ENCODE data around the gene ZNF619. TPM values are rescaled to one million over a fixed set of nuclear protein-coding genes. Genes with fewer than 3 reads are reported as not detected.

ZNF619 gene
- polyA plus RNA-seq, 3 donors from 2014 or later, result 1.8 to 4.7 (median 2.6) TPM

GRCh38 chr3:40487172-40487571 lies 10.2 kb downstream of the ZNF619 start:
- Mint-ChIP-seq H3K27me3 (ENCODE audit: low read depth in 3 of 3) (peaks cover 0 to 4% (median 0%) of the 10 kb centered on the region in 3 donors), H3K4me3 (no peak overlapping the region), H3K27ac (no peak overlapping the region), H3K36me3 (peaks cover 31 to 53% (median 41%) of the 10 kb centered on the region in 3 donors), H3K4me1 (peaks cover 11 to 13% of the 10 kb centered on the region in 2 donors), H3K9me3 (peaks cover 4 to 15% (median 10%) of the 10 kb centered on the region in 6 donors)
- no peak for DNase-seq

GRCh38 chr3:40490916-40491315 lies 14.0 kb downstream of the ZNF619 start:
- no peak for DNase-seq
- peaks cover 0 to 2% of the 10 kb centered on the region in 2 donors for H3K4me1 Mint-ChIP-seq
- peaks cover 29 to 37% (median 34%) of the 10 kb centered on the region in 3 donors for H3K36me3 Mint-ChIP-seq
- H3K9me3 Mint-ChIP-seq, result peaks cover 4 to 15% (median 10%) of the 10 kb centered on the region in 6 donors
- no peak overlapping the region for H3K27ac Mint-ChIP-seq
- H3K27me3 Mint-ChIP-seq (ENCODE audit: low read depth in 3 of 3), result peaks cover 0 to 1% (median 0%) of the 10 kb centered on the region in 3 donors
- no peak overlapping the region for H3K4me3 Mint-ChIP-seq

DNA sequence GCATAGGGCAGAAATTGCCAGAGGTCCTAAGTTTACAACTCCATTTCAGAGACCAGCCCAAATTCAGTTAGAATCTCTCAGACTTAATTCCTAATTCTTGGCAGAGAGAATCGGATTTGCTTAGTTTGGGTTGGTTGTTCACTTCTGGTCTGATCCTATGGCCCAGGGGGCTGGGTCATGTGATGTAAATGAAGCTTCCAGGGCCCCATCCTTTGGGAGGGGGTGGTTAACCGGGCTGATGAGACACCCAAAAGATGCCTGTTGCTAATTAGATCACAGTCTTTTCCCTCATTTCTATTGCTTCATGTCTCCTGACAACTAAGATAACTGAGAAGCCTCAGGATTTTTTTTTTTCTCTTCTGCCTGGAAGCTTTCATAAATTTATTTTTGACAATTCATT lies 17.8 kb downstream of the ZNF619 start:
- no peak overlapping the region for H3K4me3 Mint-ChIP-seq
- H3K9me3 Mint-ChIP-seq, result no peaks in the 10 kb centered on the region
- no peaks in the 10 kb centered on the region for H3K4me1 Mint-ChIP-seq
- no peak for DNase-seq
- H3K27ac Mint-ChIP-seq, result no peak overlapping the region
- H3K27me3 Mint-ChIP-seq (ENCODE audit: low read depth in 3 of 3), result peaks cover 0 to 1% (median 0%) of the 10 kb centered on the region in 3 donors
- peaks cover 6 to 13% (median 11%) of the 10 kb centered on the region in 3 donors for H3K36me3 Mint-ChIP-seq

DNA sequence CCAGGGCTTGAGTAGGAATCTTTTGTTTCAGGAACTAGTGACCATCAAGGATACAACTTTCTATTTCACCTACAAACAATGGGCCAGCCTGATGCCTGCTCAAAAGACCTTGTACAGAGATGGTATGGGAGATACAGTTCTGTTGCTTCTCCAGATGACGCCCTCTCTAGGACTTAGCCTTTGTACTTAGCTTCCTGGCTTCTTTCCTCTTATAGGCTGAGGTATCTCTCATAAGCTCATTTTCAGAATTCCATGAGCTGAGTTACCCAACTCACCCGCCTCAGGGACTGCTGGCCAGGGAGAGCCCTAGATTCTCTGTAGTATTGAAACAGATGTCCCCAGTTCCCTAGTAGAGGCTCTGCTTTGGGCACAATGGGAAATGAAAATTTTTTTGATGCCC lies 20.4 kb downstream of the ZNF619 start:
- H3K27me3 Mint-ChIP-seq (ENCODE audit: low read depth in 3 of 3), result peaks cover 0 to 1% (median 0%) of the 10 kb centered on the region in 3 donors
- H3K36me3 Mint-ChIP-seq, result peaks cover 3 to 8% (median 8%) of the 10 kb centered on the region in 3 donors
- H3K4me3 Mint-ChIP-seq, result no peak overlapping the region
- no peaks in the 10 kb centered on the region for H3K4me1 Mint-ChIP-seq
- H3K9me3 Mint-ChIP-seq, result no peaks in the 10 kb centered on the region
- DNase-seq, result no peak
- no peak overlapping the region for H3K27ac Mint-ChIP-seq

GRCh38 chr3:40499952-40500351 lies 23.0 kb downstream of the ZNF619 start:
- Mint-ChIP-seq H3K4me3 (no peak overlapping the region), H3K4me1 (peaks cover 4 to 5% of the 10 kb centered on the region in 2 donors), H3K27me3 (ENCODE audit: low read depth in 3 of 3) (no peaks in the 10 kb centered on the region), H3K9me3 (no peaks in the 10 kb centered on the region), H3K27ac (peak overlapping the region in 2 of 6 donors; percentile 40 to 72), H3K36me3 (peaks cover 3 to 8% (median 4%) of the 10 kb centered on the region in 3 donors)
- DNase-seq, result no peak

- H3K27ac Mint-ChIP-seq, result no peak overlapping the region
- peaks cover 21 to 26% of the 10 kb centered on the region in 2 donors for H3K4me1 Mint-ChIP-seq
- no peak overlapping the region for H3K4me3 Mint-ChIP-seq
- peaks cover 0 to 6% (median 4%) of the 10 kb centered on the region in 3 donors for H3K36me3 Mint-ChIP-seq
- no peaks in the 10 kb centered on the region for H3K9me3 Mint-ChIP-seq
- H3K27me3 Mint-ChIP-seq (ENCODE audit: low read depth in 3 of 3), result peaks cover 0 to 2% (median 0%) of the 10 kb centered on the region in 3 donors
- DNase-seq, result no peak
Measured at GRCh38 chr3:40502034-40502433, 25.1 kb downstream of the ZNF619 start.

- Mint-ChIP-seq H3K4me1 (peaks cover 21 to 27% of the 10 kb centered on the region in 2 donors), H3K4me3 (peak overlapping the region; percentile 80 to 98 (median 97)), H3K27ac (peak overlapping the region; percentile 17 to 87 (median 61)), H3K9me3 (no peaks in the 10 kb centered on the region), H3K36me3 (peaks cover 0 to 6% (median 4%) of the 10 kb centered on the region in 3 donors), H3K27me3 (ENCODE audit: low read depth in 3 of 3) (peaks cover 0 to 2% (median 0%) of the 10 kb centered on the region in 3 donors)
- DNase-seq, result no peak
Measured at GRCh38 chr3:40504636-40505430, 27.9 kb downstream of the ZNF619 start.

- peaks cover 0 to 2% (median 0%) of the 10 kb centered on the region in 3 donors for H3K27me3 Mint-ChIP-seq (ENCODE audit: low read depth in 3 of 3)
- peaks cover under 1 to 12% (median 12%) of the 10 kb centered on the region in 3 donors for H3K36me3 Mint-ChIP-seq
- peak within 1 kb of the TSS; percentile 64 to 89 (median 85) for H3K27ac Mint-ChIP-seq
- peak within 1 kb of the TSS; percentile 80 to 98 (median 97) for H3K4me3 Mint-ChIP-seq
- H3K9me3 Mint-ChIP-seq, result no peaks in the 10 kb centered on the region
- peak; percentile 45 to 54 (median 52) for DNase-seq
- H3K4me1 Mint-ChIP-seq, result peaks cover 21 to 27% of the 10 kb centered on the region in 2 donors
Measured at GRCh38 chr3:40505599-40506462, 28.9 kb downstream of the ZNF619 start, which contains the start of gene ZNF620. ZNF620 (plus strand) TSS chr3:40506039; CDS start chr3:40506353, 314 bp downstream.

GRCh38 chr3:40511031-40511718 lies 34.3 kb downstream of the ZNF619 start:
- Mint-ChIP-seq H3K9me3 (no peaks in the 10 kb centered on the region), H3K27ac (no peak overlapping the region)

GRCh38 chr3:40516201-40516600 lies 39.3 kb downstream of the ZNF619 start:
- Mint-ChIP-seq H3K27ac (no peak overlapping the region), H3K4me1 (no peaks in the 10 kb centered on the region), H3K36me3 (peaks cover 6 to 35% (median 26%) of the 10 kb centered on the region in 3 donors), H3K27me3 (ENCODE audit: low read depth in 3 of 3) (no peaks in the 10 kb centered on the region), H3K4me3 (no peak overlapping the region), H3K9me3 (no peaks in the 10 kb centered on the region)
- no peak for DNase-seq

More at GRCh38 chr3:40511031-40511718, 34.3 kb downstream of the ZNF619 start:
- H3K4me3 Mint-ChIP-seq, result no peak overlapping the region
- H3K36me3 Mint-ChIP-seq, result peaks cover 7 to 37% (median 32%) of the 10 kb centered on the region in 3 donors
- H3K27me3 Mint-ChIP-seq (ENCODE audit: low read depth in 3 of 3), result no peaks in the 10 kb centered on the region
- H3K4me1 Mint-ChIP-seq, result peaks cover 8 to 10% of the 10 kb centered on the region in 2 donors
- DNase-seq, result no peak

GRCh38 chr3:40518067-40518466 lies 41.1 kb downstream of the ZNF619 start:
- Mint-ChIP-seq H3K27ac (no peak overlapping the region), H3K27me3 (ENCODE audit: low read depth in 3 of 3) (no peaks in the 10 kb centered on the region), H3K4me1 (no peaks in the 10 kb centered on the region), H3K4me3 (no peak overlapping the region), H3K9me3 (no peaks in the 10 kb centered on the region), H3K36me3 (peaks cover 6 to 27% (median 26%) of the 10 kb centered on the region in 3 donors)
- DNase-seq, result no peak

- Mint-ChIP-seq H3K27ac (peak overlapping the region in 1 of 6 donors; percentile 57), H3K4me1 (peaks cover 1 to 2% of the 10 kb centered on the region in 2 donors), H3K4me3 (no peak overlapping the region), H3K27me3 (ENCODE audit: low read depth in 3 of 3) (no peaks in the 10 kb centered on the region), H3K36me3 (peaks cover 6 to 27% (median 25%) of the 10 kb centered on the region in 3 donors), H3K9me3 (no peaks in the 10 kb centered on the region)
- DNase-seq, result no peak
Measured at GRCh38 chr3:40518848-40519247, 41.9 kb downstream of the ZNF619 start.

DNA sequence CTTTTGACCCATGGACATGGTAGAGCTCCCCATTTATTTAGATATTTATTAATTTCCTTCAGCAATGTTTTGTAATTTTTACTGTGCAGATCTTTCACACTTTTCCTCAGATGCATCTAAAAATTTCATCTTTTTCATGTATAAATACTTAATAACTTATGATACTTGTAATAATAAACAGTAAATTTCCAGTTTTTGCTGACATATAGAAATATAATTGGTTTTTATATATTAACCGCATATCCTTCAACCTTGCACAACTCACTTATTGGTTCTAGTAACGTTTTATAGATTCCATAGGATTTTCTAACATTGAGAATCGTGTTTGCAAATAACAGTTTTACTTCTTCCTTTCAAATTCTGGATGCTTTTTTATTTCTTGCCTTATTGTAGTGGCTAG lies 44.3 kb downstream of the ZNF619 start:
- H3K4me3 Mint-ChIP-seq, result no peak overlapping the region
- H3K27ac Mint-ChIP-seq, result no peak overlapping the region
- no peak for DNase-seq
- no peaks in the 10 kb centered on the region for H3K9me3 Mint-ChIP-seq
- no peaks in the 10 kb centered on the region for H3K27me3 Mint-ChIP-seq (ENCODE audit: low read depth in 3 of 3)
- H3K36me3 Mint-ChIP-seq, result peaks cover 3 to 14% (median 10%) of the 10 kb centered on the region in 3 donors
- peaks cover 21 to 22% of the 10 kb centered on the region in 2 donors for H3K4me1 Mint-ChIP-seq
